SW480 (cell line): ENCODE results near the gene OVAAL.
"Not testable (repeated sequence)": the region's sequence is repeated elsewhere in the genome, so short reads cannot be mapped to it uniquely, and the experiment has no call there.

Experiments
- DNase-seq: peaks from one replicate; pipeline ENCODE4 v3.0.0-alpha.2; 2016; ENCODE audit warnings: low spot score

OVAAL gene

DNA sequence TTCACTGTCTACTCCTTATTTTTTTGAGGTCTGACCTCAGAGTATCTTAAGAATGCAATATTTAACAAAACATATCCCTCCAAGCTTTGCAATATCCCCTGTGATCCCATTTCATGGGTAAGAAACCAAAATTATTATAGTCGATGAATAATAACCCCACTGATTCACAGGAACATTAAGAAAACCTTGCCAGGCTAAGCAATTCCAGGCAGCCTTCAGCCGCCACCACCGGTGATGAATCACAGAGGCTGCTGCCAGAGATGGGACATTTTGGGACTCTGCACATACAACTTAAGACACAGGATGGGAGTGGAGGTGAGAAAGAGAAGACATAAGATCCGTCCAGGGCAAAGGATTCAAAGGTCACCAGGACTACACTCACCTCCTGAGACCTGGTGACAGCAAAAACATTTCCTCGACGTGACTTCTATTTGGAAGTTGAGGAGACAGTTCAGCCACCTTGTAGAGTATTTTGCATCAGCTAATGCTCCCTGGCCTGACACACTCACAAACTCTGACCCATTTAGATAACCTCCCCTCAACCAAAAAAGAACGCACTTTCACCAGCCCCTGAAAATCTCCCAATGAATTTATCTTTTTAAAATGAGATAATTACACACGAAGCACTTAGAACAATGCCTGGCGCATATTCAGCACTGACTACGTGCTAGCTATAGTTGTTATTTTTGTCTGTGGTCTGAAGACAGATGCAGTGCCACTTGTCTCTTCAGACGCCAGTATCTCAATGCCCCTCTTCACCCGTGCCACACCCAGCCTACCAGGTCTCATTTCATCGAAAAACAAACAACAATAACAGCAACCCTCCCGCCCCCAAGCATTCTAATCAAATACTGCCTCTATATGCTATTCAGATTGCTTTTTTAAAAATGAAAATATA lies 17.8 kb upstream of the OVAAL start:
- DNase-seq: no peak

- no peak for DNase-seq
These were observed 16.5 kb upstream of the OVAAL start for GRCh38 chr1:180542113-180542837.

DNA sequence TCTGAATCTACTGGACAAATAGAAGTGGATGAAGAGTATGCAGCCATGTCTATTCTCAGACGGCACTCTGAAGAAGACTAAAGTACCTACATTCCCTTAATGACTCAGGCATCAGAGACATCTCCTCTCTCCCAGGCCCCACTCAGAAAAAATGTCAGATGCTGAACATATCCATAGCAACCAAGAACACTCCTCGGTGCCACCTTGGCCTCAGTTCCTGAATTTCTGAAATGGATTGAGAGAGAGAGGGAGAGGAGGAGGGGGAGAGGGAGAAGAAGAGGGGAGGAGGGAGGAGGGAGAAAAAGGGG lies 16.0 kb upstream of the OVAAL start:
- DNase-seq: no peak

- DNase-seq: no peak
These were observed 14.7 kb upstream of the OVAAL start for GRCh38 chr1:180544050-180544449.

- no peak for DNase-seq
These were observed 12.8 kb upstream of the OVAAL start for GRCh38 chr1:180545991-180546390.

GRCh38 chr1:180548686-180549317 lies 10.0 kb upstream of the OVAAL start:
- DNase-seq: peak; percentile 23

DNA sequence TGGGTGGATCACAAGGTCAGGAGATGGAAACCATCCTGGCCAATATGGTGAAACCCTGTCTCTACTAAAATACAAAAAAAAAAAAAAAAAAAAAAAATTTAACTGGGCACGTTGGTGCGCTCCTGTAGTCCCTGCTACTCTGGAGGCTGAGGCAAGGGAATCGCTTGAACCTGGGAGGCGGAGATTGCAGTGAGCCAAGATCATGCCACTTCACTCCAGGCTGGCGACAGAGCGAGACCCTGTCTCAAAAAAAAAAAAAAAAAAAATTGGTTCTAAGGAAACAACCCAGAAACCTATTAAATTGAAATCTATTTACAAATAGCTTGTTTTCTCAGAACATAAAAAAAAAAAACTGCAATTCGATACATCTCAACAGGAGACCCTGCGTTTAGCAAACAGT lies 9.0 kb upstream of the OVAAL start:
- not testable (repeated sequence) for DNase-seq

- no peak for DNase-seq
These were observed 8.5 kb upstream of the OVAAL start for GRCh38 chr1:180550241-180550640.

GRCh38 chr1:180551997-180552396 lies 6.8 kb upstream of the OVAAL start:
- DNase-seq: no peak

GRCh38 chr1:180553046-180553445 lies 5.7 kb upstream of the OVAAL start:
- DNase-seq: not testable (repeated sequence)

DNA sequence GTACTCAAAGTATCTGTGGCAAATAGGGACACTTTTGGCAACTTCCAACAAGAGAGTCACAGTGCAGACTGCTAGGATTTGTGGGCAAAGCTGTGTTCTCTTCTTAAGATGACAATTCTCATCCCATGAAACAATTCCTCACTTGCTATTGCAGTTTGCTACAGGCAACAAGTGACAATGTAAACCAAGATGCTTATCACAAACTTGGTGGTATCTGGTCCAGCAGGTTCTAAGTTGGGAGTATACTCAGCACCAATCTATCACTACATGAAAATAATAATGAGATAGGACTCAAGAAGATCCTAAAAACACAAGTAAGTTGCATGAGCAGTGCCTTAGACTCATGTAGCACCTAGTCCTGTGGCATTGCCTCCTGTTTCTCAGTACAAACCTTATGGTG lies 3.4 kb upstream of the OVAAL start:
- no peak for DNase-seq

DNA sequence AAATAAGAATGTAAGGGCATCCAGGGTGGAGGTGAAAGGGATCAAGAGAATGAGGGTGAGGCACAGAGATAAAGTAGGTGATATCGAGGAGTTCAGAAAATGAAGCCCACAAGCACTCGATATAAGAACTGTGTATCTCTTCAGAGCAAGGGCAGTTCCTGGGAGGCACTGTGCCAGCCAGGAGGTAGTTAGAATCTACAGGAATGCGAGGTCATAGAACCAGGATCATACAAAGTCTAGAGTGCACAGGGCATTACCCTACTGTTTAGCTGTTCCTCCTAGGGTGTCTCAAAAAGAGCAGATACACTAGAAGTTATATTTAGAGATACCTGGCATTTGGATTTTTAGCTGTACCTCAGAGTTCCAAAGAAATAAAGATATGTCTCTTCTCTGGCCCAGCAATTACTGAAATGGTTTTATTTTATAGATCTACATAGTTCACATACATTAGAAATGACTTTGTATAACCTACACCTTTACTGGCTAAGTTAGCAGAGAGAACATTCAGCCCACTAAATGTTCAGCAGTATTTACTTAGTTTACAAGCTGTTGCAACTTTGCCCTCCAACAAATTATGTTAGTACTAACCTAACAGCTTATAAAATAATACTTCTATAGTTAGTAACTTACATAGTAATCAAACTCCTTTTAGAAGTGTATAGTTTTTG lies 1.6 kb downstream of the OVAAL start:
- DNase-seq: no peak

- no peak for DNase-seq
These were observed 2.3 kb downstream of the OVAAL start for GRCh38 chr1:180560868-180561600.

DNA sequence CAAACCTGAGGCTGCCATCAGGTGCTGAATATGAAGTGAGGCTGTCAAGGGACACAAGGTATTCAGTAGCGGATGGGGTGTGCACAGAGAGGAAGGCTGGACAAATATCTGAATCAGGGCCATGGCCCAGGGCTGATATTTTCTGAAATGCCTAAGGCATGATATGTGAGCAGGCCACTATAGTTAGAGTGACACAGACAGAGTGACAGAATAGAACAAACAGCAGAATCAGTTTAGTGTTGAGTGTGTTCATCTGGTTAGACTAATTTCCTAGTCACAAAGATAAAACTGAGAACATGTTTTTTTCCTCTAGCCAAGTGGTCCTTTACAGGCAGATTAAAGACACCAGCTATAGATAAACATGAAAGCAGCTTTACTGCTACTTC lies 3.9 kb downstream of the OVAAL start:
- DNase-seq: no peak

GRCh38 chr1:180563026-180563827 lies 4.5 kb downstream of the OVAAL start:
- no peak for DNase-seq

GRCh38 chr1:180565121-180565871 lies 6.5 kb downstream of the OVAAL start:
- no peak for DNase-seq

DNA sequence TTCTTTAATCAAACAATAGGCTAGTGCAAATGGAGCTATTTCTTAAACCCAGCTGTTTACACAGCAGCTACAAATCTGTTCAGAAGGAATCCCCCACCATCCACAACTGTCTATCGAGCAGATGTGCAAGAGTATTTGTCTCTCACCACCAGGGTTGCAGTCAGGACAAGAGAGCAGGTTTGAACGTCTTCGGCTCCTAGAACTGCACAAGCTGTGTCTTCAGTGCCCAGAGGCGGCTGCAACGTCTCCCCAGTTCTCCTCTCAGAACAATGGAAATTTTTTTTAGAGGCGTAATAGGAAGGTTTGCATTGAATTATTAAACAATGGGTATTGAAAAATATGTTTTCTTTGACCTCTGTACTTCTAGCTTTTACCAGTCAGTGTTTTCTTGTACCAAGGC lies 7.3 kb downstream of the OVAAL start:
- DNase-seq: no peak

GRCh38 chr1:180566495-180566894 lies 7.7 kb downstream of the OVAAL start:
- DNase-seq: no peak

DNA sequence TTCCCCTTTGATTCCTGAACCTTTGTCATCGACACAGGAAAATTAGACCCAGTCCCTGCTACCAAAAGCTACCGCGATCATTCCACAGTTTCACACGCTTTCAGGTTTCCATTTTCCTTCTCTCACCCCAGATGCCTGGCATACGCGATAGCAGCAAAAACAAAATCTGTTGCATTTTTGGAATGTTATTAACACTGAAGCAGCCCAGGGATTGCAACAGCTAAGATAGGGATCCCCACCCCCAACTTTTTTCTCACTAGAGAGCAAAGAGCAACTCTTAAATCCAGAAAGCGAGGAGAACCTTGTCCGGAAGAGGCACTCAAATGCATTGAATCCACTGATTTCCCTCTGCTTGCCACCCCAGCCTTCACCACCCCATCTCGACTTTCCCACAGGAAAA lies 8.9 kb downstream of the OVAAL start:
- DNase-seq: no peak

GRCh38 chr1:180568184-180568583 lies 9.4 kb downstream of the OVAAL start:
- DNase-seq: no peak
